ENCODE data around the gene NDUFV2. TPM values are rescaled to one million over a fixed set of nuclear protein-coding genes. Genes with fewer than 3 reads are reported as not detected.
A peak's percentile ranks its signal among the peaks of the same experiment; 100 is the strongest.

The NDUFV2 gene
- total and polyA plus RNA-seq, 12 donors, result 362 to 1,061 (median 482) TPM

DNA sequence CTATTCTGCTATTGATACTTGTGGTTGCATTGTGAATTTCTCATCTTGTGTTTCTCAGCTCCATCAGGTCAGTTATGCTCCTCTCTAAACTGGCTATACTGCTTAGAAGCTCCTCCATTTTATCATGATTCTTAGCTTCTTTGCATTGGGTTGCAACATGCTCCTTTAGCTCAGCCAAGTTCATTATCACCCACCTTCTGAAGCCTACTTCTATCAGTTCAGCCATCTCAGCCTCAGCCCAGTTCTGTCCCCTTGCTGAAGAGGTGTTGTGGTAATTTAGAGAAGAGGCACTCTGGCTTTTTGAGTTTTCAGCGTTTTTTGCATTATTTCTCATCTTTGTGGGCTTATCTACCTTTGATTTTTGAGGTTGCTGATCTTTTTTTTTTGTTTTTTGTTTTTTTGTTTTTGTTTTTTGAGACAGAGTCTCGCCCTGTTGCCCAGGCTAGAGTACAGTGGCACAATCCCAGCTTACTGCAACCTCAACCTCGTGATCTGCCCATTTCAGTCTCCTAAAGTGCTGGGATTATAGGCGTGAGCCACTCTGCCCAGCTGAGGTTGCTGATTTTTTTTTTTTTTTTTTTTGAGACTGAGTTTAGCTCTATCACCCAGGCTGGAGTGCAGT is 70.1 kb downstream of the NDUFV2 start:
- H3K9me3 ChIP-seq, result peaks cover 0 to 15% (median 0%) of the 10 kb centered on the region in 11 donors
- peaks cover 0 to 3% (median 0%) of the 10 kb centered on the region in 9 donors for H3K36me3 ChIP-seq
- TF ChIP-seq, protein P1, sequence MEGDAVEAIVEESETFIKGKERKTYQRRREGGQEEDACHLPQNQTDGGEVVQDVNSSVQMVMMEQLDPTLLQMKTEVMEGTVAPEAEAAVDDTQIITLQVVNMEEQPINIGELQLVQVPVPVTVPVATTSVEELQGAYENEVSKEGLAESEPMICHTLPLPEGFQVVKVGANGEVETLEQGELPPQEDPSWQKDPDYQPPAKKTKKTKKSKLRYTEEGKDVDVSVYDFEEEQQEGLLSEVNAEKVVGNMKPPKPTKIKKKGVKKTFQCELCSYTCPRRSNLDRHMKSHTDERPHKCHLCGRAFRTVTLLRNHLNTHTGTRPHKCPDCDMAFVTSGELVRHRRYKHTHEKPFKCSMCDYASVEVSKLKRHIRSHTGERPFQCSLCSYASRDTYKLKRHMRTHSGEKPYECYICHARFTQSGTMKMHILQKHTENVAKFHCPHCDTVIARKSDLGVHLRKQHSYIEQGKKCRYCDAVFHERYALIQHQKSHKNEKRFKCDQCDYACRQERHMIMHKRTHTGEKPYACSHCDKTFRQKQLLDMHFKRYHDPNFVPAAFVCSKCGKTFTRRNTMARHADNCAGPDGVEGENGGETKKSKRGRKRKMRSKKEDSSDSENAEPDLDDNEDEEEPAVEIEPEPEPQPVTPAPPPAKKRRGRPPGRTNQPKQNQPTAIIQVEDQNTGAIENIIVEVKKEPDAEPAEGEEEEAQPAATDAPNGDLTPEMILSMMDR (IDR thresholded peaks at IDR 0.05), result no peak
- H3K27ac ChIP-seq, result no peak overlapping the region
- H3K4me3 ChIP-seq, result no peak overlapping the region
- H3K27me3 ChIP-seq, result no peaks in the 10 kb centered on the region
- intact Hi-C loops (cut with DNase I), result loop anchor here in 1 of 10 donors (2.0 kb wide), 1 partner anchor 30 kb away; no protein-coding TSS in a partner anchor
- H3K4me1 ChIP-seq, result peaks cover 2 to 68% (median 44%) of the 10 kb centered on the region in 9 donors
- 85 to 88% methylated on average over 4 of the region's 4 CpGs for WGBS, 2 donors
- no peak for ATAC-seq
- DNase-seq, result no peak

DNA sequence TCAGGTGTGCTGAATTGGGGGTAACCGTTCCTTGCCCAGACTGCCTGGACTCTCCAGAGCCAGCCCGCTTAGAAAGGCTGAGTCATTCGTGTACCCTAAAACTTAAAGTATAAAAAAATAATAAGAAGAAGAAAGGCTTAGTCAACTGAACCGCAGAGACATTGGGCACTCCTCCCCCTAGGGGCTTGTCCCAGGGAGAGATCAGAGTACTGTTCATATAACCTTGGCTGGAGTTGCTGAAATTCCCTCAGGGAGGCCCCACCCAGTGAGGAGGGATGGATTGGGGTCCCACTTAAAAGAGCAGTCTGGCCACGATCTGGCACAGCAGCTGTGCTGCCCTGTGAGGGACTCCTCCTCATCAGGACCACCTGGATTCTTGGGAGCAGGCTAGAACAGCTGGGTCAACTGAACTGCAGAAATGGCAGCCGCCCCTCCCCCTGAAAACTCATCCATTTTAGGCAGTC is 71.3 kb downstream of the NDUFV2 start:
- H3K36me3 ChIP-seq, result peaks cover 0 to 3% (median 0%) of the 10 kb centered on the region in 9 donors

GRCh38 chr18:9174302-9174701 is 71.8 kb downstream of the NDUFV2 start:
- DNase-seq, result no peak
- WGBS, 2 donors, result 81 to 90% methylated on average over 4 of the region's 4 CpGs
- peaks cover 0 to 13% (median 0%) of the 10 kb centered on the region in 11 donors for H3K9me3 ChIP-seq
- no peak overlapping the region for H3K4me3 ChIP-seq
- peak overlapping the region in 1 of 10 donors; percentile 16 for H3K27ac ChIP-seq
- H3K36me3 ChIP-seq, result peaks cover 0 to 3% (median 0%) of the 10 kb centered on the region in 9 donors
- TF ChIP-seq, protein P1 (IDR thresholded peaks at IDR 0.05), result no peak
- H3K4me1 ChIP-seq, result peaks cover 2 to 74% (median 50%) of the 10 kb centered on the region in 9 donors
- ATAC-seq, result peak in 5 of 8 donors; percentile 6 to 53 (median 12)
- H3K27me3 ChIP-seq, result no peaks in the 10 kb centered on the region
- intact Hi-C loops (cut with DNase I), result no loop called here

More for the DNA sequence above, 71.3 kb downstream of the NDUFV2 start:
- TF ChIP-seq, protein P1 (IDR thresholded peaks at IDR 0.05), result no peak
- whole genome bisulfite sequencing, 2 donors, result 83 to 93% methylated on average over 6 of the region's 6 CpGs
- Histone ChIP-seq H3K4me1 (peaks cover 2 to 74% (median 50%) of the 10 kb centered on the region in 9 donors), H3K9me3 (peaks cover 0 to 15% (median 0%) of the 10 kb centered on the region in 11 donors), H3K27ac (peak overlapping the region in 1 of 10 donors; percentile 16), H3K27me3 (no peaks in the 10 kb centered on the region), H3K4me3 (no peak overlapping the region)
- ATAC-seq (peak in 3 of 8 donors; percentile 6 to 29 (median 19)), DNase-seq (no peak)
- intact Hi-C loops (cut with DNase I), result loop anchor here in 1 of 10 donors (2.0 kb wide), 1 partner anchor 29 kb away; no protein-coding TSS in a partner anchor

GRCh38 chr18:9175115-9175514 is 72.6 kb downstream of the NDUFV2 start:
- no peak for ATAC-seq
- WGBS, 2 donors, result 91 to 100% methylated on average over 1 of the region's 1 CpG

More at GRCh38 chr18:9175115-9175514, 72.6 kb downstream of the NDUFV2 start:
- TF ChIP-seq, protein P1 (IDR thresholded peaks at IDR 0.05), result no peak
- Histone ChIP-seq H3K9me3 (peaks cover 0 to 10% (median 0%) of the 10 kb centered on the region in 11 donors), H3K36me3 (peaks cover 0 to 3% (median 0%) of the 10 kb centered on the region in 9 donors), H3K27ac (no peak overlapping the region), H3K27me3 (no peaks in the 10 kb centered on the region), H3K4me1 (peaks cover 2 to 71% (median 52%) of the 10 kb centered on the region in 9 donors), H3K4me3 (no peak overlapping the region)
- intact Hi-C loops (cut with DNase I), result no loop called here
- DNase-seq, result no peak
